Gastroesophageal sphincter (tissue), 4 donors: ENCODE data around the gene PLXDC2. TPM values are rescaled to one million over a fixed set of nuclear protein-coding genes. Genes with fewer than 3 reads are reported as not detected.
"Not testable (repeated sequence)": the region's sequence is repeated elsewhere in the genome, so short reads cannot be mapped to it uniquely, and the experiment has no call there.

ENCODE experiments used
- ATAC-seq: fragments of 150-250 bp; one replicate; pipeline ENCODE4 v1.9.1; 2016; ENCODE audit warnings: mild to moderate bottlenecking, moderate library complexity
- H3K27ac ChIP-seq, 4 donors: fragments of 200-600 bp; sonication (generic) in 3 of 4; 1 replicate in 3 of 4; 2 replicates in 1 of 4; pipeline ENCODE4 v1.5.1; 2016 to 2019
- H3K27me3 ChIP-seq: fragments of 200-600 bp; sonication (generic); one replicate; pipeline ENCODE4 v1.5.1; 2019
- H3K36me3 ChIP-seq, 2 donors: fragments of 200-600 bp; sonication (generic); one replicate each; pipeline ENCODE4 v1.5.1; 2019; ENCODE audit warnings: control low read depth in 1 of 2
- H3K4me1 ChIP-seq, 3 donors: fragments of 200-600 bp; sonication (generic); 1 replicate in 2 of 3; 2 replicates in 1 of 3; pipeline ENCODE4 v1.5.1; 2016 to 2019; ENCODE audit warnings: control low read depth in 2 of 3
- H3K4me3 ChIP-seq, 2 donors: fragments of 200-600 bp; sonication (generic); one replicate each; pipeline ENCODE4 v1.5.1; 2019; ENCODE audit warnings: mild to moderate bottlenecking in 1 of 2, moderate library complexity in 1 of 2
- H3K9me3 ChIP-seq, 3 donors: fragments of 200-600 bp; sonication (generic); one replicate each; pipeline ENCODE4 v1.5.1; 2017 to 2019; ENCODE audit warnings: control low read depth in 2 of 3
- EP300 ChIP-seq: sonication (generic); formaldehyde crosslinking; IDR thresholded peaks from one replicate; pipeline ENCODE4 v1.6.1; 2017; ENCODE audit warnings: antibody characterized with exemption, mild to moderate bottlenecking
- POLR2A ChIP-seq, 2 donors: fragments of 450-650 bp; IDR thresholded peaks; one replicate each; pipeline ENCODE4 v1.6.1; 2017; ENCODE audit warnings: antibody characterized with exemption in 2 of 2, mild to moderate bottlenecking in 2 of 2, moderate library complexity in 1 of 2
- POLR2AphosphoS5 ChIP-seq: sonication (generic); formaldehyde crosslinking; IDR thresholded peaks from one replicate; pipeline ENCODE4 v1.6.1; 2017; ENCODE audit warnings: antibody characterized with exemption
- WGBS, 2 donors: methylation state at CpG; one replicate each; pipeline ENCODE4 v1.1.5; 2018; ENCODE audit warnings: low coverage in 1 of 2; 5-methylcytosine and 5-hydroxymethylcytosine counted together
- total RNA-seq, 4 donors: library from RNA; depleted of rRNA; stranded (reverse); fragments of >200 nt; gene quantifications; one replicate each; pipeline ENCODE4 v1.1.0, GENCODE V29; 2016
- TF ChIP-seq, protein P1 (sequence below), 4 experiments: fragments of 200-600 bp in 2 of 4; fragments of 450-650 bp in 2 of 4; sonication (generic) in 1 of 4; IDR thresholded peaks; one replicate each; pipeline ENCODE4 v1.5.1; 2017 to 2019; ENCODE audit warnings: antibody characterized with exemption in 4 of 4, mild to moderate bottlenecking in 2 of 4, moderate library complexity in 2 of 4

The PLXDC2 gene
- total RNA-seq, 4 donors from 2014 or later: 32.3 to 65.5 (median 50.5) TPM

DNA sequence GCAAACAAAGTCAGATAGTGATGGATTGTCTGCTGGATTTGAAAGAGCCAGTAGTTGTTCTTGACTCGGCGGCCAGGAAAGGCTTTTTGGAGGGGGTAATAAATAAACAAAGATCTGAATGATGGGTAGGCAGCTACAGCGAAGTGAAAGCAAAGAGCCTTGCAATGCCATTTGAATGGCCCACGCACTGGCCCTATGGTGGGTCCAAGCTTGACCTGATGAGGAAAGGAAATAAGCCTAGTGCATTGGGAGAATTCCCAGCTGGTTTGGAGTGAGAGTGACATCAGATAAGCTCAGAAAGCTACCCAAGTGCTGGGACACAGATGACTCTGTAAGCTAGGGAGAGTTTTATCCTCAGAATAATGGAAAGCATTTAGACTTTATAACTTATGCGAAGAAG, 365.2 kb downstream of the PLXDC2 start:
- TF ChIP-seq POLR2AphosphoS5 (no peak), EP300 (no peak), POLR2A (IDR thresholded peaks at IDR 0.05) (no peak)
- TF ChIP-seq, protein P1, sequence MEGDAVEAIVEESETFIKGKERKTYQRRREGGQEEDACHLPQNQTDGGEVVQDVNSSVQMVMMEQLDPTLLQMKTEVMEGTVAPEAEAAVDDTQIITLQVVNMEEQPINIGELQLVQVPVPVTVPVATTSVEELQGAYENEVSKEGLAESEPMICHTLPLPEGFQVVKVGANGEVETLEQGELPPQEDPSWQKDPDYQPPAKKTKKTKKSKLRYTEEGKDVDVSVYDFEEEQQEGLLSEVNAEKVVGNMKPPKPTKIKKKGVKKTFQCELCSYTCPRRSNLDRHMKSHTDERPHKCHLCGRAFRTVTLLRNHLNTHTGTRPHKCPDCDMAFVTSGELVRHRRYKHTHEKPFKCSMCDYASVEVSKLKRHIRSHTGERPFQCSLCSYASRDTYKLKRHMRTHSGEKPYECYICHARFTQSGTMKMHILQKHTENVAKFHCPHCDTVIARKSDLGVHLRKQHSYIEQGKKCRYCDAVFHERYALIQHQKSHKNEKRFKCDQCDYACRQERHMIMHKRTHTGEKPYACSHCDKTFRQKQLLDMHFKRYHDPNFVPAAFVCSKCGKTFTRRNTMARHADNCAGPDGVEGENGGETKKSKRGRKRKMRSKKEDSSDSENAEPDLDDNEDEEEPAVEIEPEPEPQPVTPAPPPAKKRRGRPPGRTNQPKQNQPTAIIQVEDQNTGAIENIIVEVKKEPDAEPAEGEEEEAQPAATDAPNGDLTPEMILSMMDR (IDR thresholded peaks at IDR 0.05): no peak
- WGBS, 2 donors: 42 to 70% methylated on average over 5 of the region's 5 CpGs
- ATAC-seq: no peak

DNA sequence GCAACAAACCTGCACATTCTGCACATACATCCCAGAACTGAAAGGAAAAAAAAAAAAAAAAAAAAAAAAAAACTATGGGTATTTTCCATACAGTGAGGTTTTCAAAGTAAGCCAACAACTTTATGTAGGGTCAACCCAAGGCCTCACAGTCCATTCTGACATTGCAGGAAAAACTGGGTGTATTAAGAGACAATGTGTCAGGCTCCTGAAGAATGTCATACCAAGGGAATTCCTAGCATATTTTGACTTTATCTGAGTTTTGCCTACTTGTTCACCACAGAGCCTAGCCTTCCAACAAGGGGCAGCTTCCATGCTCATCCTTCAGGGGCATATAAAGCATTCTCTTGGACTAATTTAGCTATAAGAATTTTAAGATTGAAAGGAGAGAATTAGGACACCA, 368.9 kb downstream of the PLXDC2 start:
- H3K27ac ChIP-seq: no peak overlapping the region
- no peaks in the 10 kb centered on the region for H3K9me3 ChIP-seq
- no peak for TF ChIP-seq EP300
- TF ChIP-seq POLR2A (IDR thresholded peaks at IDR 0.05): no peak
- TF ChIP-seq, protein P1 (IDR thresholded peaks at IDR 0.05): no peak
- TF ChIP-seq POLR2AphosphoS5: no peak
- no peaks in the 10 kb centered on the region for H3K27me3 ChIP-seq
- ATAC-seq: no peak
- no peak overlapping the region for H3K4me3 ChIP-seq
- no peaks in the 10 kb centered on the region for H3K36me3 ChIP-seq
- H3K4me1 ChIP-seq: no peaks in the 10 kb centered on the region

More for the DNA sequence above, 365.2 kb downstream of the PLXDC2 start:
- Histone ChIP-seq H3K9me3 (no peaks in the 10 kb centered on the region), H3K4me1 (no peaks in the 10 kb centered on the region), H3K27me3 (no peaks in the 10 kb centered on the region), H3K4me3 (no peak overlapping the region), H3K27ac (no peak overlapping the region), H3K36me3 (peaks cover 0 to 9% of the 10 kb centered on the region in 2 donors)

DNA sequence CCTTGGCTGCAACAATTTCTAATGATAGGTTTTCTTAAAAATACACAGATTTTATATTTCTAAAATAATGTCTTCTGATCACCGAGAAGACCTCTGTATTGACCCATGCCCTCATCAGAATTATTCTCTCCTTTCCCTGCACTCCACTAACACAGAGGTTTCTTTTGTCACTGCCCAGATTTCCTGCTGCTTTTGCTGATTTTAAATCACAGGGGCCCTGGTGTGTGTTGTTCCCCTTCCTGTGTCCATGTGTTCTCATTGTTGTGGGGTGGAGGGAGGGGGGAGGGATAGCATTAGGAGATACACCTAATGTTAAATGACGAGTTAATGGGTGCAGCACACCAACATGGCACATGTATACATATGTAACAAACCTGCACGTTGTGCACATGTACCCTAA, 375.2 kb downstream of the PLXDC2 start:
- H3K27me3 ChIP-seq, H3K4me3 ChIP-seq, ATAC-seq, H3K36me3 ChIP-seq, H3K27ac ChIP-seq, H3K4me1 ChIP-seq, H3K9me3 ChIP-seq: not testable (repeated sequence)
- 64 to 72% methylated on average over 2 to 3 of the region's 3 CpGs for WGBS, 2 donors

DNA sequence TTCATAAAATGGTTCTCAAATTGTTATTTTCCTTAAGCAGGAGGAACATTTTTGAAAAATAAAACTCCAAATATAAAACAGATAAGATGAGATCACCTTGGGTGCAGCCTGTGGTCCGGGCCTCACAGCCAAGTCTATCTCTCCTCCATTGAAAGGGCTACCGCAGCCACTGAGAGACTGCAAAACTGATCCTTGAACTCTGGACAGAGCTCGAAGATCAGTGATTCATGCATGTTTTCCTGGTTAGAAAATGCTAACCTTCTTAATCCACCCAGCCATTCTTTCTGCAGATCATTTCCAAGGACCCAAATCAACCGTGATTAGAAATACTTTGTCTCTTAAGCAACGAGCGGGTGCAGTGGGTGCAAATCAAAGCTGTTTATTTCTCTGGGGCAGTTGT, 378.8 kb downstream of the PLXDC2 start:
- 77 to 100% methylated on average over 1 to 6 of the region's 6 CpGs for WGBS, 2 donors
- no peaks in the 10 kb centered on the region for H3K9me3 ChIP-seq
- H3K36me3 ChIP-seq: no peaks in the 10 kb centered on the region
- H3K4me1 ChIP-seq: no peaks in the 10 kb centered on the region
- no peak overlapping the region for H3K27ac ChIP-seq
- no peak overlapping the region for H3K4me3 ChIP-seq
- no peak for TF ChIP-seq POLR2A (IDR thresholded peaks at IDR 0.05)
- no peaks in the 10 kb centered on the region for H3K27me3 ChIP-seq
- ATAC-seq: no peak

DNA sequence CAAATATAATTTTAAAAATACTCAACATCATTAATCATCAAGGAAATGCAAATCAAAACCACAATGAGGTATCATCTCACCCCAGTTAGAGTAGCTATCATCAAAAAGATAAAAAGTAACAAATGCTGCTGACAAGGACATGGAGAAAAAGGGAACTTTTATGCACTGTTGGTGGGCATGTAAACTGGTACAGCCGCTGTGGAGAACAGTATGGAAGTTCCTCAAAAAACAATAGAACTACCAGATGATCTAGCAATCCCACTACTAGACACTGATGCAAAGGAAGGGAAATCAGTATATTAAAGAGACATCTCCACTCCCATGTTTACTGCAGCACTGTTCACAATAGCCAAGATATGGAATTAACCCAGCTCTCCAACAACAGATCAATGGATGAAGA, 384.5 kb downstream of the PLXDC2 start:
- WGBS, 2 donors: 75 to 91% methylated on average over 1 of the region's 1 CpG
- Histone ChIP-seq H3K4me3 (no peak overlapping the region), H3K27ac (no peak overlapping the region), H3K36me3 (no peaks in the 10 kb centered on the region), H3K4me1 (no peaks in the 10 kb centered on the region), H3K9me3 (no peaks in the 10 kb centered on the region), H3K27me3 (no peaks in the 10 kb centered on the region)
- TF ChIP-seq EP300 (no peak), POLR2A (IDR thresholded peaks at IDR 0.05) (no peak), POLR2AphosphoS5 (no peak)
- TF ChIP-seq, protein P1 (IDR thresholded peaks at IDR 0.05): no peak
- no peak for ATAC-seq

DNA sequence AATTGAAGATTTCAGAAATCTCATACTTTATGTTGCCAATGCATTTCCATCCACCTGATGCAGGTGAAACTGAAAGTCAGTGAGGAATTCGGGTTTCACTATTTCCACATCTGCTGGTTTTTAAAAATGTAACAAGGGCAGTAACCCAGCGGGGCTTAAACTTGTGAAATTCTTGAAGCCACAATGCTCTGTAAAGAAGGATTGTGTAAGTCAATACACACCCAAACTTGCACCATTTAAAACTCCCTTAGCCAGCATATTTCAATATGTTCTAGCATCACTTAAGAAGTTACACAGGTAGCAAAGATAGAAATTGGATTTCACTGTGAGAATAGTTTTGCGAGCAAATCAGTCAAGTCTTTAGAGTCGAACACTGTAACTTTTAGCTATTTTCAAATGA, 386.1 kb downstream of the PLXDC2 start:
- ATAC-seq: no peak
- Histone ChIP-seq H3K9me3 (no peaks in the 10 kb centered on the region), H3K36me3 (no peaks in the 10 kb centered on the region), H3K27ac (no peak overlapping the region), H3K4me1 (no peaks in the 10 kb centered on the region), H3K27me3 (no peaks in the 10 kb centered on the region), H3K4me3 (no peak overlapping the region)
- no peak for TF ChIP-seq POLR2AphosphoS5
- no peak for TF ChIP-seq EP300
- TF ChIP-seq POLR2A (IDR thresholded peaks at IDR 0.05): no peak
- TF ChIP-seq, protein P1 (IDR thresholded peaks at IDR 0.05): no peak
- 93 to 96% methylated on average over 4 of the region's 4 CpGs for WGBS, 2 donors
